H9 (cell line): ENCODE results near the gene MYH7. TPM values are rescaled to one million over a fixed set of nuclear protein-coding genes. Genes with fewer than 3 reads are reported as not detected.

Source experiments
- DNase-seq: peaks from one replicate; pipeline ENCODE4 v3.0.0-alpha.2; 2017
- H2AFZ ChIP-seq: one replicate; pipeline ENCODE4 v1.6.1; 2013; ENCODE audit warnings: mild to moderate bottlenecking, low read length, control low read depth, moderate library complexity
- H2AK5ac ChIP-seq: 2 replicates; pipeline ENCODE4 v1.6.1; 2013; ENCODE audit warnings: low read length, control low read depth, mixed read lengths; ENCODE audit not compliant: insufficient read length
- H2BK120ac ChIP-seq: one replicate; pipeline ENCODE4 v1.6.1; 2013; ENCODE audit warnings: low read depth, mild to moderate bottlenecking, low read length, control low read depth, inconsistent platforms; ENCODE audit not compliant: poor library complexity, severe bottlenecking
- H2BK12ac ChIP-seq: 2 replicates; pipeline ENCODE4 v1.6.1; 2013; ENCODE audit warnings: low read length, control low read depth, mixed read lengths, low read depth; ENCODE audit not compliant: insufficient read length
- H2BK15ac ChIP-seq: 2 replicates; pipeline ENCODE4 v1.6.1; 2013; ENCODE audit warnings: low read depth, low read length, control low read depth
- H2BK20ac ChIP-seq: one replicate; pipeline ENCODE4 v1.6.1; 2013; ENCODE audit warnings: low read depth, mild to moderate bottlenecking, low read length, control low read depth, inconsistent platforms; ENCODE audit not compliant: poor library complexity, severe bottlenecking
- H2BK5ac ChIP-seq: 2 replicates; pipeline ENCODE4 v1.6.1; 2013; ENCODE audit warnings: low read length, control low read depth, mixed read lengths; ENCODE audit not compliant: insufficient read length
- H3K14ac ChIP-seq: 2 replicates; pipeline ENCODE4 v1.6.1; 2013; ENCODE audit warnings: low read length, control low read depth; ENCODE audit not compliant: insufficient read depth
- H3K18ac ChIP-seq: 2 replicates; pipeline ENCODE4 v1.6.1; 2013; ENCODE audit warnings: low read depth, mild to moderate bottlenecking, mixed read lengths, low read length, control low read depth; ENCODE audit not compliant: insufficient read length
- H3K23ac ChIP-seq: 2 replicates; pipeline ENCODE4 v1.6.1; 2013; ENCODE audit warnings: low read length, control low read depth, mixed read lengths, low read depth; ENCODE audit not compliant: insufficient read length
- H3K23me2 ChIP-seq: 2 replicates; pipeline ENCODE4 v1.6.1; 2013; ENCODE audit warnings: low read depth, mild to moderate bottlenecking, mixed read lengths, low read length, control low read depth; ENCODE audit not compliant: insufficient read length, poor library complexity, severe bottlenecking
- H3K27ac ChIP-seq: 2 replicates; pipeline ENCODE4 v1.5.1; 2013; ENCODE audit warnings: low read length, control low read depth, mixed read lengths, low read depth; ENCODE audit not compliant: insufficient read length
- H3K27me3 ChIP-seq: 2 replicates; pipeline ENCODE4 v1.6.1; 2013; ENCODE audit warnings: low read length, control low read depth, inconsistent platforms; ENCODE audit not compliant: insufficient read depth
- H3K4ac ChIP-seq: 2 replicates; pipeline ENCODE4 v1.6.1; 2013; ENCODE audit warnings: low read depth, mild to moderate bottlenecking, control low read depth, inconsistent platforms, low read length, moderate library complexity
- H3K4me1 ChIP-seq: 2 replicates; pipeline ENCODE4 v1.6.1; 2013; ENCODE audit warnings: low read length, control low read depth, inconsistent platforms; ENCODE audit not compliant: insufficient read depth
- H3K4me2 ChIP-seq: 2 replicates; pipeline ENCODE4 v1.6.1; 2013; ENCODE audit warnings: low read length, control low read depth, mixed read lengths; ENCODE audit not compliant: insufficient read length, insufficient read depth
- H3K56ac ChIP-seq: 2 replicates; pipeline ENCODE4 v1.6.1; 2013; ENCODE audit warnings: low read depth, mild to moderate bottlenecking, mixed read lengths, low read length, control low read depth; ENCODE audit not compliant: insufficient read length
- H3K79me1 ChIP-seq: 2 replicates; pipeline ENCODE4 v1.6.1; 2013; ENCODE audit warnings: low read depth, mild to moderate bottlenecking, moderate library complexity, low read length, control low read depth, inconsistent platforms; ENCODE audit not compliant: insufficient read depth, poor library complexity, severe bottlenecking
- H3K79me2 ChIP-seq: 2 replicates; pipeline ENCODE4 v1.6.1; 2013; ENCODE audit warnings: low read length, control low read depth, inconsistent platforms; ENCODE audit not compliant: insufficient read depth
- H3K9ac ChIP-seq: 2 replicates; pipeline ENCODE4 v1.6.1; 2013; ENCODE audit warnings: low read length, control low read depth, mixed read lengths; ENCODE audit not compliant: insufficient read length; ENCODE audit errors: extremely low read depth
- H3K9me3 ChIP-seq: one replicate; pipeline ENCODE4 v1.6.1; 2013; ENCODE audit warnings: low read depth, low read length, inconsistent platforms; ENCODE audit not compliant: control insufficient read depth
- H3T11ph ChIP-seq: one replicate; pipeline ENCODE4 v1.6.1; 2013; ENCODE audit warnings: mild to moderate bottlenecking, low read length, control low read depth, inconsistent platforms
- H4K20me1 ChIP-seq: one replicate; pipeline ENCODE4 v1.6.1; 2013; ENCODE audit not compliant: control insufficient read depth, insufficient read length, insufficient read depth
- H4K5ac ChIP-seq: 2 replicates; pipeline ENCODE4 v1.6.1; 2013; ENCODE audit warnings: low read depth, mild to moderate bottlenecking, mixed read lengths, low read length, control low read depth; ENCODE audit not compliant: insufficient read length
- H4K8ac ChIP-seq: replicated peaks from 2 replicates; pipeline ENCODE4 v1.6.1; 2013; ENCODE audit warnings: low read length, control low read depth, mixed read lengths, low read depth; ENCODE audit not compliant: insufficient read length
- H4K91ac ChIP-seq: 2 replicates; pipeline ENCODE4 v1.6.1; 2013; ENCODE audit warnings: low read depth, mild to moderate bottlenecking, moderate library complexity, mixed read lengths, low read length, control low read depth; ENCODE audit not compliant: insufficient read length
- H3K27ac Mint-ChIP-seq, 3 experiments: 2 replicates in 2 of 3; 3 replicates in 1 of 3; pipeline ENCODE4 v1.8.0; 2020 to 2021; ENCODE audit warnings: mixed read lengths in 3 of 3, mild to moderate bottlenecking in 1 of 3, moderate library complexity in 1 of 3
- H3K27me3 Mint-ChIP-seq: 2 replicates; pipeline ENCODE4 v1.8.0; 2021; ENCODE audit warnings: low read depth, mild to moderate bottlenecking, moderate library complexity, mixed read lengths
- H3K36me3 Mint-ChIP-seq, 3 experiments: 2 replicates in 2 of 3; 3 replicates in 1 of 3; pipeline ENCODE4 v1.8.0; 2020 to 2021; ENCODE audit warnings: low read depth in 3 of 3, mixed read lengths in 3 of 3; ENCODE audit not compliant: insufficient read depth in 1 of 3
- H3K4me1 Mint-ChIP-seq, 2 experiments: 2 replicates each; pipeline ENCODE4 v1.8.0; 2020; ENCODE audit warnings: mixed read lengths in 2 of 2
- H3K4me3 Mint-ChIP-seq, 2 experiments: 2 replicates in 1 of 2; 3 replicates in 1 of 2; pipeline ENCODE4 v1.8.0; 2020 to 2021; ENCODE audit warnings: mild to moderate bottlenecking in 2 of 2, mixed read lengths in 2 of 2, moderate library complexity in 1 of 2
- H3K9me3 Mint-ChIP-seq, 2 experiments: 2 replicates in 1 of 2; 3 replicates in 1 of 2; pipeline ENCODE4 v1.8.0; 2020; ENCODE audit warnings: mild to moderate bottlenecking in 2 of 2, mixed read lengths in 2 of 2, moderate library complexity in 1 of 2
- CTCF ChIP-seq: fragments of 200-600 bp; sonication (generic); conservative IDR thresholded peaks from 3 replicates; pipeline ENCODE4 v1.8.0; 2021; ENCODE audit warnings: antibody characterized with exemption, mild to moderate bottlenecking
- WGBS: extraction: QIAGEN DNeasy Blood & Tissue Kit; methylation state at CpG from one replicate; pipeline ENCODE4 v1.1.7; 2013; ENCODE audit warnings: missing lambda C conversion rate, low lambda C conversion rate, mixed read lengths; ENCODE audit not compliant: insufficient read length; ENCODE audit errors: extremely low coverage; 5-methylcytosine and 5-hydroxymethylcytosine counted together
- total RNA-seq: library from RNA; stranded (reverse); gene quantifications from 2 replicates; pipeline ENCODE4 v1.2.1, GENCODE V29; 2021

Gene MYH7
- total RNA-seq, 1 experiment from 2014 or later, result not detected

DNA sequence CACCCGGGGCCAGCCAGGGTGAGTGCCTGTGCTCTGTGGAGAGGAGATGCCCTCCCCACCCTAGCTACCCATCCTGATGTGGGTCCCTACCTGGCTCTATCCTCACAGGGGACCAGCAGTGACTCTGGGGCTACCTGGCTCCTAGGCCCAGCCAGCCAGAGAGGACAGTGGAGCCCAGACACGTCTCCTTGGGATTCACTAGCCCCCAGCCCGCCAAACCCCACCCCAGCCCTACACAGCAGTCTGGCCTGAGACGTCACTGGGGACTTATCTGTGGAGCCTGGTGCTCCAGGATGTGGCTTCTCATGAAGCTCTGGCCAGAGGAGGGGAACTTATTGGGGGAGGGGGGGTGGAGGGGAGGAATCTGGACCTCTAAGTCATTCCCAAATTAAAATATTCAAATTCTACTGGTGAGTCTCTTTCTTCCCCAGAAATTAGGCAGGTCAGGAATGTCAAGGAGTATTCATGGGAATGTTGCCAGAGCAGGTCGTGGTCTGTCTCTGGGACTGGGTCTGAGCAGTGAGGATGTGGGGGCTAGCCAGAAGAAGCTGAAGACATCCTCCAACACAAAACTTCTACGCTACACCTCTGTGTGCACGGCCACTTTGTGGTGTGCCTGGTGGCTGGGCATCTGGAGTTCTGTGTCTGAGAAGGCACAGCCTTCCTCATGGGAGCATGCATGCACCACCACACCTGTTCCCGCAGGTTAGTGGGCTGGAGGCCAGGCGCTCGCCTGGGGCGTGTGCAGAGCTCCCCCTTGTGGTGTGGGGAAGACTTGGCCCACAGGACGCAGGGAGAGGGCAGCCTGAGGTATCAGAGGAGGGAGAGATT is 55.9 kb downstream of the MYH7 start:
- no peaks in the 10 kb centered on the region for H3K23me2 ChIP-seq
- no peaks in the 10 kb centered on the region for H3K4me1 ChIP-seq
- Mint-ChIP-seq H3K27me3 (peaks cover 70% of the 10 kb centered on the region), H3K4me3 (no peak overlapping the region), H3K27ac (peak overlapping the region in 1 of 3 experiments; percentile 67; a peak in 1 of 7 replicates), H3K9me3 (no peaks in the 10 kb centered on the region), H3K4me1 (peaks cover 9 to 22% of the 10 kb centered on the region in 2 experiments), H3K36me3 (no peaks in the 10 kb centered on the region)
- no peaks in the 10 kb centered on the region for H3K9me3 ChIP-seq
- no peaks in the 10 kb centered on the region for H3K79me2 ChIP-seq
- H2BK12ac ChIP-seq, result no peak overlapping the region
- DNase-seq, result peak; percentile 75
- no peak overlapping the region for H3K14ac ChIP-seq
- H2BK5ac ChIP-seq, result no peak overlapping the region
- no peak overlapping the region for H4K8ac ChIP-seq
- no peak overlapping the region for H2BK120ac ChIP-seq
- H2AK5ac ChIP-seq, result no peak overlapping the region
- H3K79me1 ChIP-seq, result no peaks in the 10 kb centered on the region
- no peak overlapping the region for H4K91ac ChIP-seq
- H3K56ac ChIP-seq, result no peak overlapping the region
- no peak overlapping the region for H3K23ac ChIP-seq
- H2BK15ac ChIP-seq, result no peak overlapping the region
- no peak overlapping the region for H2BK20ac ChIP-seq
- H2AFZ ChIP-seq, result no peak overlapping the region
- peak; percentile 97 for TF ChIP-seq CTCF
- H3K27me3 ChIP-seq, result no peaks in the 10 kb centered on the region; the same call in 1 of the 2 replicates
- H3K4ac ChIP-seq, result no peak overlapping the region
- H3T11ph ChIP-seq, result no peak overlapping the region
- no peak overlapping the region for H3K4me2 ChIP-seq
- H3K18ac ChIP-seq, result no peak overlapping the region
- H4K20me1 ChIP-seq, result no peaks in the 10 kb centered on the region
- H4K5ac ChIP-seq, result no peak overlapping the region
- no peak overlapping the region for H3K9ac ChIP-seq
- no CpG with 5 or more reads among the region's 12 CpGs for WGBS
- no peak overlapping the region for H3K27ac ChIP-seq
